GM23248 (cell line): ENCODE measurements around the gene TMED7. TPM values are rescaled to one million over a fixed set of nuclear protein-coding genes. Genes with fewer than 3 reads are reported as not detected.

ENCODE experiments used
- DNase-seq: peaks from one replicate; pipeline ENCODE4 v3.0.0-alpha.2; 2015
- H2AFZ ChIP-seq: fragments of 200-600 bp; sonication (generic); 2 replicates; pipeline ENCODE4 v1.6.1; 2016; ENCODE audit warnings: antibody characterized with exemption
- H3F3A ChIP-seq: fragments of 200-600 bp; sonication (generic); 2 replicates; pipeline ENCODE4 v1.6.1; 2016; ENCODE audit warnings: mild to moderate bottlenecking, antibody characterized with exemption, mixed run types; ENCODE audit not compliant: insufficient read depth
- H3K27ac ChIP-seq: fragments of 200-600 bp; sonication (generic); 2 replicates; pipeline ENCODE4 v1.5.1; 2016; ENCODE audit warnings: mild to moderate bottlenecking
- H3K27me3 ChIP-seq: fragments of 200-600 bp; sonication (generic); replicated peaks from 2 replicates; pipeline ENCODE4 v1.6.1; 2016; ENCODE audit warnings: mild to moderate bottlenecking; ENCODE audit not compliant: insufficient read depth
- H3K36me3 ChIP-seq: fragments of 200-600 bp; sonication (generic); 2 replicates; pipeline ENCODE4 v1.6.1; 2016; ENCODE audit warnings: low read depth, mild to moderate bottlenecking
- H3K4me1 ChIP-seq: fragments of 200-600 bp; sonication (generic); 2 replicates; pipeline ENCODE4 v1.6.1; 2016; ENCODE audit warnings: mild to moderate bottlenecking; ENCODE audit not compliant: insufficient read depth
- H3K4me2 ChIP-seq: fragments of 200-600 bp; sonication (generic); one replicate; pipeline ENCODE4 v1.6.1; 2016; ENCODE audit warnings: mild to moderate bottlenecking; ENCODE audit not compliant: unreplicated experiment
- H3K4me3 ChIP-seq: fragments of 200-600 bp; sonication (generic); 2 replicates; pipeline ENCODE4 v1.5.1; 2016; ENCODE audit warnings: mild to moderate bottlenecking
- H3K79me2 ChIP-seq: fragments of 200-600 bp; sonication (generic); 2 replicates; pipeline ENCODE4 v1.6.1; 2016; ENCODE audit warnings: mild to moderate bottlenecking; ENCODE audit not compliant: insufficient read depth
- H3K9ac ChIP-seq: fragments of 200-600 bp; sonication (generic); 2 replicates; pipeline ENCODE4 v1.6.1; 2016; ENCODE audit warnings: mild to moderate bottlenecking
- H3K9me2 ChIP-seq: fragments of 200-600 bp; sonication (generic); 2 replicates; pipeline ENCODE4 v1.6.1; 2016; ENCODE audit warnings: mixed run types, mild to moderate bottlenecking, moderate library complexity; ENCODE audit not compliant: insufficient read depth
- H3K9me3 ChIP-seq: fragments of 200-600 bp; sonication (generic); one replicate; pipeline ENCODE4 v1.6.1; 2017; ENCODE audit warnings: low read depth
- H4K20me1 ChIP-seq: fragments of 200-600 bp; sonication (generic); 2 replicates; pipeline ENCODE4 v1.6.0; 2016; ENCODE audit not compliant: insufficient read depth
- EZH2 ChIP-seq: fragments of 200-600 bp; sonication (generic); IDR thresholded peaks from 2 replicates; pipeline ENCODE4 v1.6.1; 2018; ENCODE audit warnings: antibody characterized with exemption, mild to moderate bottlenecking; ENCODE audit not compliant: insufficient read depth, poor library complexity, severe bottlenecking
- EZH2phosphoT487 ChIP-seq: fragments of 200-600 bp; sonication (generic); IDR thresholded peaks from 2 replicates; pipeline ENCODE4 v1.6.1; 2018; ENCODE audit warnings: antibody characterized with exemption, moderate library complexity, mild to moderate bottlenecking, low read depth; ENCODE audit not compliant: insufficient read depth
- WGBS, 2 experiments: methylation state at CpG; one replicate each; pipeline ENCODE4 v1.1.6; 2015 to 2017; ENCODE audit warnings: low lambda C conversion rate in 2 of 2, low coverage in 1 of 2; ENCODE audit errors: missing lambda C conversion rate in 2 of 2; 5-methylcytosine and 5-hydroxymethylcytosine counted together
- in situ Hi-C: fragments of 300-500 bp; cut with MboI; formaldehyde crosslinking; loops from 2 replicates; pipeline ENCODE4 v1.15.0; 2020
- polyA plus RNA-seq: library from polyadenylated mRNA; unstranded; fragments of >200 nt; fragmentation: Nextera tagmentation; extraction: Ambion mirVana; gene quantifications from 2 replicates; pipeline ENCODE4 v1.2.1, GENCODE V29; 2016
- total RNA-seq: library from RNA; depleted of rRNA; stranded (reverse); fragments of >200 nt; shearing (Covaris generic); gene quantifications from 2 replicates; pipeline ENCODE4 v1.2.3, GENCODE V29; 2014

TMED7 gene
- total and polyA plus RNA-seq, 2 experiments from 2014 or later: 97.7 to 163 TPM

GRCh38 chr5:115594128-115595047 lies 31.4 kb downstream of the TMED7 start:
- Histone ChIP-seq H3K4me1 (peaks cover 11% of the 10 kb centered on the region), H4K20me1 (peaks cover 11% of the 10 kb centered on the region; the same call in 1 of the 2 replicates), H3K79me2 (peaks cover 100% of the 10 kb centered on the region), H3K9ac (no peak overlapping the region), H2AFZ (no peak overlapping the region), H3K4me3 (no peak overlapping the region), H3K36me3 (no peaks in the 10 kb centered on the region; the same call in 1 of the 2 replicates), H3K9me3 (no peaks in the 10 kb centered on the region), H3K4me2 (no peak overlapping the region), H3K27ac (no peak overlapping the region), H3K27me3 (no peaks in the 10 kb centered on the region), H3F3A (0 out of 2 replicates have a peak, but pooled peaks cover 4% of the 10 kb centered on the region), H3K9me2 (no peaks in the 10 kb centered on the region)
- DNase-seq: peak; percentile 37
- WGBS, 2 experiments: 90 to 98% methylated on average over 2 of the region's 2 CpGs
- in situ Hi-C loops: loop anchor here (25.0 kb wide), 1 partner anchor 507 kb away; no protein-coding TSS in a partner anchor
- TF ChIP-seq EZH2 (no peak), EZH2phosphoT487 (no peak)

GRCh38 chr5:115589043-115589442 lies 36.8 kb downstream of the TMED7 start:
- Histone ChIP-seq H2AFZ (no peak overlapping the region), H3K9me2 (no peaks in the 10 kb centered on the region), H3K27ac (no peak overlapping the region), H3K27me3 (no peaks in the 10 kb centered on the region), H3K4me3 (no peak overlapping the region), H3K36me3 (no peaks in the 10 kb centered on the region; the same call in none of the 2 replicates), H3K79me2 (peaks cover 98% of the 10 kb centered on the region), H4K20me1 (0 out of 2 replicates have a peak, but pooled peaks cover 4% of the 10 kb centered on the region), H3K9me3 (no peaks in the 10 kb centered on the region), H3K4me2 (no peak overlapping the region), H3K9ac (no peak overlapping the region), H3K4me1 (peaks cover 2% of the 10 kb centered on the region), H3F3A (peaks cover 14% of the 10 kb centered on the region; the same call in 1 of the 2 replicates)
- no peak for DNase-seq
- in situ Hi-C loops: loop anchor here (10.0 to 25.0 kb wide), 2 partner anchors 274 to 502 kb away; no protein-coding TSS in a partner anchor
- no peak for TF ChIP-seq EZH2phosphoT487
- no peak for TF ChIP-seq EZH2
- 77 to 83% methylated on average over 3 of the region's 3 CpGs for WGBS, 2 experiments

- Histone ChIP-seq H3F3A (peaks cover 14% of the 10 kb centered on the region; the same call in 1 of the 2 replicates), H3K9me3 (no peaks in the 10 kb centered on the region), H3K36me3 (no peaks in the 10 kb centered on the region; the same call in none of the 2 replicates), H3K27me3 (no peaks in the 10 kb centered on the region), H3K4me3 (no peak overlapping the region), H4K20me1 (0 out of 2 replicates have a peak, but pooled peaks cover 4% of the 10 kb centered on the region), H2AFZ (no peak overlapping the region), H3K9ac (no peak overlapping the region), H3K79me2 (peaks cover 98% of the 10 kb centered on the region), H3K27ac (no peak overlapping the region), H3K9me2 (no peaks in the 10 kb centered on the region), H3K4me1 (peaks cover 6% of the 10 kb centered on the region), H3K4me2 (no peak overlapping the region)
- TF ChIP-seq EZH2: no peak
- no peak for TF ChIP-seq EZH2phosphoT487
- in situ Hi-C loops: loop anchor here (10.0 to 25.0 kb wide), 2 partner anchors 274 to 501 kb away; no protein-coding TSS in a partner anchor
- 81 to 84% methylated on average over 4 of the region's 4 CpGs for WGBS, 2 experiments
- no peak for DNase-seq
Observed at GRCh38 chr5:115588640-115589039, 37.2 kb downstream of the TMED7 start.

- H3F3A ChIP-seq: peaks cover 14% of the 10 kb centered on the region; the same call in 1 of the 2 replicates
- 0 out of 2 replicates have a peak, but pooled peaks cover 4% of the 10 kb centered on the region for H4K20me1 ChIP-seq
- peaks cover 96% of the 10 kb centered on the region for H3K79me2 ChIP-seq
- no peak overlapping the region for H3K4me3 ChIP-seq
- H3K9me2 ChIP-seq: no peaks in the 10 kb centered on the region
- in situ Hi-C loops: loop anchor here (10.0 to 25.0 kb wide), 2 partner anchors 272 to 499 kb away; no protein-coding TSS in a partner anchor
- no peak overlapping the region for H2AFZ ChIP-seq
- H3K9me3 ChIP-seq: no peaks in the 10 kb centered on the region
- no peaks in the 10 kb centered on the region; the same call in 1 of the 2 replicates for H3K36me3 ChIP-seq
- no peak for TF ChIP-seq EZH2
- TF ChIP-seq EZH2phosphoT487: no peak
- H3K27me3 ChIP-seq: no peaks in the 10 kb centered on the region
- H3K27ac ChIP-seq: no peak overlapping the region
- WGBS, 2 experiments: 51 to 52% methylated on average over 6 of the region's 6 CpGs
- no peak overlapping the region for H3K4me2 ChIP-seq
- peaks cover 15% of the 10 kb centered on the region for H3K4me1 ChIP-seq
- no peak overlapping the region for H3K9ac ChIP-seq
- peak; percentile 77 for DNase-seq
Observed at GRCh38 chr5:115586525-115587146, 39.2 kb downstream of the TMED7 start.
